ENCODE data around the gene RSPRY1.

RSPRY1 gene

DNA sequence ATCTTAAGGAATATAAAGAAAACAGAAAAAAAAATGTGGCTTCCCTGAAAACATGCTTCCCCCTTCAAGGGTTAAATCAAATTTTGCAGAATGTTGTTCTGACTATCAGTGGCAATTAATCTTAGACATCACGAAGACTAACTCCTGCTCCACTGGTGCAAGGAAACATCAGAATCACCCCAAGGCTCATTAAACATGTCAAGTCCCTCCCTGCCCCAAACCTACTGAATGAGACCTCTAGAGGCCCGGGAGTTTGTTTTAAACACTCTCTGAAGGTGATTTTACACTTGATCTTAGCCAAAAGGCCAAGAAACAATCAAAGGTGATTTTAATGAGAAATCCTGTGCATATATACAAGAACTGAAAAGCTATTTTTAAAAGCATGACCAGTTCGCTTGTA, 18.6 kb upstream of the RSPRY1 start:
- H3K4me3 ChIP-seq (ENCODE audit: insufficient read depth, low read depth, low read length, poor library complexity, severe bottlenecking): no peak overlapping the region
- no peaks in the 10 kb centered on the region for H3K9me3 ChIP-seq (ENCODE audit: control insufficient read depth, low read length)
- no peak overlapping the region for H3K27ac ChIP-seq (ENCODE audit: insufficient read depth, low read length, poor library complexity, severe bottlenecking)
- no peaks in the 10 kb centered on the region for H3K4me1 ChIP-seq (ENCODE audit: control insufficient read depth, insufficient read depth, low read length, poor library complexity, severe bottlenecking)
- DNase-seq: no peak
- no peaks in the 10 kb centered on the region for H3K27me3 ChIP-seq (replicated peaks; ENCODE audit: control insufficient read depth, insufficient read depth, low read length, poor library complexity, severe bottlenecking)
- H3K36me3 ChIP-seq (ENCODE audit: control insufficient read depth, insufficient read depth, low read length): peaks cover 64% of the 10 kb centered on the region

DNA sequence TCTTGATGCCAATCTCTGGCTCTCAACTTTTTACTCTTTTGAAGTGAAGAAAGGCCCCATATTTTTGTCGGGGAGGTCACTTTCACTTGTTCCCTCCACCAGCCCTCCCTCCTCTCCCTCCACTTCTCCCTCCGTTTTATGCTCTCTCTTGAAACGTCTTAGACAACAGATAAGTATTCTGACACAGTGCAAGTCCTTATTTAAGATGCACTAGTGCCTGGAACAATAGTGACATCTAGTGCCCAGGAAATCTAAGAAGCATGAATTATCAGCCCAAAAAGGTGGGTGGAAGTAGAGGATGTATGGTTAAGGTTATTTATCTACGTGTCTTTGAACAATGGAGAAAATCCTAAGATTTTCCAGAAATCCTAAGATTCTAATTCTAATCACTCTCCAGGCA, 18.2 kb upstream of the RSPRY1 start:
- no peaks in the 10 kb centered on the region for H3K4me1 ChIP-seq (ENCODE audit: control insufficient read depth, insufficient read depth, low read length, poor library complexity, severe bottlenecking)
- H3K4me3 ChIP-seq (ENCODE audit: insufficient read depth, low read depth, low read length, poor library complexity, severe bottlenecking): no peak overlapping the region
- no peak overlapping the region for H3K27ac ChIP-seq (ENCODE audit: insufficient read depth, low read length, poor library complexity, severe bottlenecking)
- H3K9me3 ChIP-seq (ENCODE audit: control insufficient read depth, low read length): no peaks in the 10 kb centered on the region
- peaks cover 64% of the 10 kb centered on the region for H3K36me3 ChIP-seq (ENCODE audit: control insufficient read depth, insufficient read depth, low read length)
- no peak for DNase-seq
- no peaks in the 10 kb centered on the region for H3K27me3 ChIP-seq (replicated peaks; ENCODE audit: control insufficient read depth, insufficient read depth, low read length, poor library complexity, severe bottlenecking)

DNA sequence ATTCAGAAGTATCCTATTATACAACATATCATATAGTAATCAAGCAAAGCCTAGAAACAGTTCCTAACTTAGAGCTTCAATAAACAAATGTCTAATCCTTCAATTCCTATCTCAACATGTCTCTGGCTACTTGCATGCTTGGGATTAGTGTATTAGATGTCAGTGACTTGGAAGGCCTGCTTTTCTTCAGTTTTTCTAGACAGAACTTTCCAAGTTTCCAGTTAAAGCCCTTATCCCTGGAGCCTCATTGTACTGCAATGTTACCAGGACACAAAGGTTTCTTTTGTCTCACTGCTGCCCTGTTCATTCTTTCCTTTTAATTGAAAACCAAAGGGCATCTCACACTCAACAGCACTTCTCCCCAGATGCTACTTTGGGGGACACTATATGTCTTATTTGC, 16.8 kb upstream of the RSPRY1 start:
- no peak for DNase-seq
- Histone ChIP-seq H3K36me3 (ENCODE audit: control insufficient read depth, insufficient read depth, low read length) (peaks cover 52% of the 10 kb centered on the region), H3K27ac (ENCODE audit: insufficient read depth, low read length, poor library complexity, severe bottlenecking) (no peak overlapping the region)

DNA sequence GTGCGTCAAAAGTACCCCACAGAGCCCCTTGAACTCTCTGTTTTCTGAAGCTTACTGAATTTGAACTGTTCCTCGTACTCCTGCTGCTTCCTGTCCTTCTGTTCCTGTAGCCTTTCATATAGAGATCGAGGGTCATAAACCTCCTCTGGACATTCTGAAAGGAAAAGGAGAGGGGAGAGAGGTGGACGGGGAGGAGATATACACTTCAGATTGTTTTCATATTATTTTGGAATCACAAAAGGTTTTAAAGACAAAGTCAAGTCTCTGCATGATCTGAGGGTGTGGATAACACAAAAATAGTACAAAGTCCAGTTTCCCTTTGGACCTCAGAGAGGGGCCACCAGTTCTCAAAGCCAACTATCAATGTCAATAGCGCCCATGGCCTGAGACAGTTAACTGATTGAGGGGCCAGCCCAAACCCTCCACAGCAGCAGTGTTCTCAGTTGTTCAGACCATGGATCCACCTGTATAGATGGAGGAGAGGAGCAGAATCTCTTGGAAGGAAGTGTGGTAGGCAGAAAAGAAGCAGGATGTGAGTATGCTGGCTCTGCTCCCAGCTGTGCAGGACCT, 13.3 kb upstream of the RSPRY1 start:
- no peak for DNase-seq
- Histone ChIP-seq H3K27me3 (replicated peaks; ENCODE audit: control insufficient read depth, insufficient read depth, low read length, poor library complexity, severe bottlenecking) (no peaks in the 10 kb centered on the region), H3K27ac (ENCODE audit: insufficient read depth, low read length, poor library complexity, severe bottlenecking) (no peak overlapping the region), H3K36me3 (ENCODE audit: control insufficient read depth, insufficient read depth, low read length) (peaks cover 31% of the 10 kb centered on the region), H3K4me1 (ENCODE audit: control insufficient read depth, insufficient read depth, low read length, poor library complexity, severe bottlenecking) (no peaks in the 10 kb centered on the region), H3K9me3 (ENCODE audit: control insufficient read depth, low read length) (no peaks in the 10 kb centered on the region), H3K4me3 (ENCODE audit: insufficient read depth, low read depth, low read length, poor library complexity, severe bottlenecking) (no peak overlapping the region)

More for the DNA sequence above, 16.8 kb upstream of the RSPRY1 start:
- H3K27me3 ChIP-seq (replicated peaks; ENCODE audit: control insufficient read depth, insufficient read depth, low read length, poor library complexity, severe bottlenecking): no peaks in the 10 kb centered on the region
- H3K4me1 ChIP-seq (ENCODE audit: control insufficient read depth, insufficient read depth, low read length, poor library complexity, severe bottlenecking): no peaks in the 10 kb centered on the region
- H3K9me3 ChIP-seq (ENCODE audit: control insufficient read depth, low read length): no peaks in the 10 kb centered on the region
- no peak overlapping the region for H3K4me3 ChIP-seq (ENCODE audit: insufficient read depth, low read depth, low read length, poor library complexity, severe bottlenecking)

DNA sequence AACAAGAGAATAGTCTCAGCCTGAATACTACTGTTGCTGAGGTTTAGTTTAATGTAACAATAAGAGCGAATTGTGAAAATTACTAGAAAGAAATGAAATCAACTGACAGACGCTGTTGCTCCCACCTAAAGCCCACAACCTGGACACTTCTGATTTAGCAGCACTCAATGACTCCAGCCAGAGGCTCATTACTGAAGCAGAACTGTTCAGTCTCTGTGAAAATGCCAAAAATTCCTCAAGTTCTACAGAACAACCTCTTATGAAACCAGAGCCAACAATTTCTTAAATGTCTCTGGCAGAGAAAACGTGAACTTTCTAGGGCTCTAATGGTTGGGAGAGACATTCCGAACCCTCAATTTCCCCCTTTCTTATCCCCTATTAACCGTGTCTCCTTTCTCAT, 10.2 kb upstream of the RSPRY1 start:
- no peaks in the 10 kb centered on the region for H3K27me3 ChIP-seq (replicated peaks; ENCODE audit: control insufficient read depth, insufficient read depth, low read length, poor library complexity, severe bottlenecking)
- DNase-seq: no peak
- H3K27ac ChIP-seq (ENCODE audit: insufficient read depth, low read length, poor library complexity, severe bottlenecking): no peak overlapping the region
- H3K36me3 ChIP-seq (ENCODE audit: control insufficient read depth, insufficient read depth, low read length): peaks cover 20% of the 10 kb centered on the region
- H3K4me1 ChIP-seq (ENCODE audit: control insufficient read depth, insufficient read depth, low read length, poor library complexity, severe bottlenecking): no peaks in the 10 kb centered on the region
- no peaks in the 10 kb centered on the region for H3K9me3 ChIP-seq (ENCODE audit: control insufficient read depth, low read length)
- no peak overlapping the region for H3K4me3 ChIP-seq (ENCODE audit: insufficient read depth, low read depth, low read length, poor library complexity, severe bottlenecking)

DNA sequence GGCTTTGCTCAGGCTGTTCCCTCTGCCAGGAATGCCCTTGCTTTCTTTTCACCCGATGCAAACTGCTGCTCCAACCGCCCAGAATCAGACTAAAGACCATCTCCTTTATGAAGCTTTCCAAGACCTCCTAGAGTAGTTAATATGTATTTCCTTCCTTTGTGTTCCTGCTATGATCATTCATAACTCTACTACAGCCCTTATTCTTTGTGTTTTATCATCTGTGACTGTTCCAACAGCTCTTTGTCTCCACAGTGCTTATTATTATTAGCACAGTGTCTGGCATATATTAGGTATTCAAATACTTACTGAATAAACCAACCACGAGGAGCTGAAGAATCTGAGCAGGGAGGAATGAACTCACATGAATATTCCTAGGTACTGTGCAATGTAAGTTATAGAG, 7.9 kb upstream of the RSPRY1 start:
- H3K36me3 ChIP-seq (ENCODE audit: control insufficient read depth, insufficient read depth, low read length): peaks cover 3% of the 10 kb centered on the region
- H3K4me1 ChIP-seq (ENCODE audit: control insufficient read depth, insufficient read depth, low read length, poor library complexity, severe bottlenecking): no peaks in the 10 kb centered on the region
- H3K27me3 ChIP-seq (replicated peaks; ENCODE audit: control insufficient read depth, insufficient read depth, low read length, poor library complexity, severe bottlenecking): no peaks in the 10 kb centered on the region
- DNase-seq: no peak
- no peak overlapping the region for H3K4me3 ChIP-seq (ENCODE audit: insufficient read depth, low read depth, low read length, poor library complexity, severe bottlenecking)
- H3K9me3 ChIP-seq (ENCODE audit: control insufficient read depth, low read length): no peaks in the 10 kb centered on the region
- no peak overlapping the region for H3K27ac ChIP-seq (ENCODE audit: insufficient read depth, low read length, poor library complexity, severe bottlenecking)

DNA sequence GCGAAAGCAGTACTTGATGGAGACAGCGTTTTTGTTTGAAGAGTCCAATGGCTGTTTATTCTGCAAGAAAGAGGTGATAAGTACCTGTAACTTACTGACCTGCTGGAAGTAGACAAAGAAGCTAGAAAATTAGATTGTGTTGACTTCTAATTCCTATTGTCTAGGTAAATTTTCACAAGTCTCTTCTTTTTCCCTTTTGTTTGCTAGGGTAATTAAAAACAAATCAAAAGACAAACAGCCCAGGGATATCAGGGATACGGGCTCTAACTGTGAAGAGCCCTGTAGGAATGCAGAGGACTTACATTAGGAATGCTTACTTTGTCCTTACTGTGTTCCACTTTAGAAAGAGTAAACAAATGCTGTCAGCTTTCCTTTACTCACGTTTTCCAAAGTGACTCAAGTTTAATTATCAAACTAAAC, 7.3 kb upstream of the RSPRY1 start:
- Histone ChIP-seq H3K27me3 (replicated peaks; ENCODE audit: control insufficient read depth, insufficient read depth, low read length, poor library complexity, severe bottlenecking) (no peaks in the 10 kb centered on the region), H3K4me3 (ENCODE audit: insufficient read depth, low read depth, low read length, poor library complexity, severe bottlenecking) (no peak overlapping the region), H3K9me3 (ENCODE audit: control insufficient read depth, low read length) (no peaks in the 10 kb centered on the region), H3K4me1 (ENCODE audit: control insufficient read depth, insufficient read depth, low read length, poor library complexity, severe bottlenecking) (no peaks in the 10 kb centered on the region), H3K36me3 (ENCODE audit: control insufficient read depth, insufficient read depth, low read length) (peaks cover 3% of the 10 kb centered on the region), H3K27ac (ENCODE audit: insufficient read depth, low read length, poor library complexity, severe bottlenecking) (no peak overlapping the region)
- no peak for DNase-seq

DNA sequence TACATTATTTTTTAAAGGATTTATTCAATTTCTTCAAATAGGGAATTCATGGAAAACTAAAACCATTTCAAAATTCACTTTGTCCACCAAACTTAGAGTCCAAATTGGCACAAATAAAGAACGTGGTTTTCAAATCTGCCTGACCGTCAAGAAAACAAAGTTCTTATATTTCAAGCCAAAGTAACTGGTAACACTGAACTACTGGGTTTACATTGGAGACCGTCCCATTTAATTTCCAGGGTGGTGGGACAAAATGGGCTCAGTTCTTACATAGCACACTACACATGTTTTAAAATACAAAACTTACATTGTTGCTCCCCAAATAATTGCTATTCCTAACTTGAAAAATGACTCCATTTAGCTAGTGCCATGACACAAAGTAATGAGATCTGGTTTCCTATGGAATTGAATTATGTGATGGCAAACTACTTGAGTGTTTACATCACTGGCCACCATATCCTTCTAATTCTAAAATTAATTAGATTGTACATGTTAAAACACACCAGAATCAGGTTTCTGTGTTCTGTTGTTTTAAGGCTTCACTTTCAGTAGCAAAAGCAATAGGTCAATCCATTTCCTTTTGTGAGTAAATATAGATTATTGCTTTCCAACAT, 6.8 kb upstream of the RSPRY1 start:
- H3K27me3 ChIP-seq (replicated peaks; ENCODE audit: control insufficient read depth, insufficient read depth, low read length, poor library complexity, severe bottlenecking): no peaks in the 10 kb centered on the region

DNA sequence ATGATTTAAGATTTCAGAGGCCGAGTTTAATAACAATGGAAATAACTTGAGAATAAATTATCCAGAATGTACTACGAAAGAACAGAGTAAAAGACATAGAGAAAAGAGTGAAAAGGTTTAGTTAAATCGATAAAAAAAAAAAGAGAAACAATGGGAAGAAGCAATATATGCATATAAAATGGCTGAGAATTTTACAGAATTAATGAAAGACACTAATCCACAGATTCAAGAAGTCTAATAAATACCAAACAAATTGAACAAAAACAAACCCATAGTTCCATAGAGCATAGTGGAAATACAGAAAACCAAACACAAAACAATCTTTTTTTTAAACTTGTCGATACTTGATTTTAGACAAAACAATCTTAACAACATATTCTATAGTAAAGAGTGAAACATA, 2.0 kb upstream of the RSPRY1 start:
- Histone ChIP-seq H3K4me3 (ENCODE audit: insufficient read depth, low read depth, low read length, poor library complexity, severe bottlenecking) (no peak overlapping the region), H3K27me3 (replicated peaks; ENCODE audit: control insufficient read depth, insufficient read depth, low read length, poor library complexity, severe bottlenecking) (no peaks in the 10 kb centered on the region)

More for the DNA sequence above, 6.8 kb upstream of the RSPRY1 start:
- H3K27ac ChIP-seq (ENCODE audit: insufficient read depth, low read length, poor library complexity, severe bottlenecking): no peak overlapping the region
- no peak for DNase-seq
- no peak overlapping the region for H3K4me3 ChIP-seq (ENCODE audit: insufficient read depth, low read depth, low read length, poor library complexity, severe bottlenecking)
- H3K36me3 ChIP-seq (ENCODE audit: control insufficient read depth, insufficient read depth, low read length): peaks cover 3% of the 10 kb centered on the region
- H3K9me3 ChIP-seq (ENCODE audit: control insufficient read depth, low read length): no peaks in the 10 kb centered on the region
- H3K4me1 ChIP-seq (ENCODE audit: control insufficient read depth, insufficient read depth, low read length, poor library complexity, severe bottlenecking): no peaks in the 10 kb centered on the region

DNA sequence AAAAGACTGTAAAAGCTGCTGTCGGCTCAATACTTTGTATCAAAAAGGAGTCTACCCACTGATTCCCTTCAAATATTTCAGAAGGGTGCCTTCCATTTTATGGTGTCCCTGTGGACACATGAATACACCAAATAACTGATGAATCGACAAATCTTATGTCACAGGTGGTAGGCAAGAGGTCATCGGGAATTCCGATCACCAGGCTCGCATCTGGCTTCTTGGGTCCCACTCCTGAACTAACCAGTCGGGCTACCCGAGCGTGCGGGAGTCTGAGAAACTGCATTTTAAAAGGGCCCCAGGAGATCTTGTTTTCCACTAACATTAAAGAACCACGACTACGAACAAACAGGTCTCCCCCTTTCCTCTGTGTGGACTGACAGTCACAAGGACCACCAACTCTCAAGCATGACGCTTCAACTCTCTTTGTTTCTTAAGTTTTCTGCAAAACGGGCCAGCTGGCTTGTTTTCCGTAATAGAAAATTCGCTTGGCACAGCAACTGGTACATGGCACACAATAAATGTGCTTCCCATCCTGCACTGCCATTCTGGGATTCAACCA, 1.2 kb upstream of the RSPRY1 start:
- Histone ChIP-seq H3K27ac (ENCODE audit: insufficient read depth, low read length, poor library complexity, severe bottlenecking) (peak overlapping the region; percentile 94), H3K9me3 (ENCODE audit: control insufficient read depth, low read length) (no peaks in the 10 kb centered on the region), H3K36me3 (ENCODE audit: control insufficient read depth, insufficient read depth, low read length) (no peaks in the 10 kb centered on the region), H3K4me3 (ENCODE audit: insufficient read depth, low read depth, low read length, poor library complexity, severe bottlenecking) (peak overlapping the region; percentile 99), H3K4me1 (ENCODE audit: control insufficient read depth, insufficient read depth, low read length, poor library complexity, severe bottlenecking) (peaks cover 9% of the 10 kb centered on the region), H3K27me3 (replicated peaks; ENCODE audit: control insufficient read depth, insufficient read depth, low read length, poor library complexity, severe bottlenecking) (no peaks in the 10 kb centered on the region)
- DNase-seq: no peak

More for the DNA sequence above, 2.0 kb upstream of the RSPRY1 start:
- DNase-seq: no peak
- H3K4me1 ChIP-seq (ENCODE audit: control insufficient read depth, insufficient read depth, low read length, poor library complexity, severe bottlenecking): peaks cover 9% of the 10 kb centered on the region
- no peaks in the 10 kb centered on the region for H3K9me3 ChIP-seq (ENCODE audit: control insufficient read depth, low read length)
- H3K27ac ChIP-seq (ENCODE audit: insufficient read depth, low read length, poor library complexity, severe bottlenecking): no peak overlapping the region
- H3K36me3 ChIP-seq (ENCODE audit: control insufficient read depth, insufficient read depth, low read length): no peaks in the 10 kb centered on the region
